Activated CD4-positive, CD25-positive, alpha-beta regulatory T cell treated with anti-CD3 and anti-CD28 coated beads, Interleukin-2, amount 50 U/mL, for 72 hours (primary cell): ENCODE results near the gene CREBRF.

Source experiments
- DNase-seq: peaks from one replicate; pipeline ENCODE4 v3.0.0; 2021

Gene CREBRF

GRCh38 chr5:173158366-173158765, 102.2 kb downstream of the CREBRF start:
- no peak for DNase-seq

GRCh38 chr5:173159256-173159655, 103.1 kb downstream of the CREBRF start:
- DNase-seq = no peak

- no peak for DNase-seq
These were observed 105.0 kb downstream of the CREBRF start for GRCh38 chr5:173161148-173161547.

GRCh38 chr5:173163219-173163618, 107.1 kb downstream of the CREBRF start:
- DNase-seq = no peak

- no peak for DNase-seq
These were observed 109.2 kb downstream of the CREBRF start for GRCh38 chr5:173165177-173166016.

- no peak for DNase-seq
These were observed 116.0 kb downstream of the CREBRF start for GRCh38 chr5:173172166-173172565.

GRCh38 chr5:173175523-173175922, 119.4 kb downstream of the CREBRF start:
- no peak for DNase-seq

- no peak for DNase-seq
These were observed 122.3 kb downstream of the CREBRF start for GRCh38 chr5:173178369-173178910.

- DNase-seq = no peak
These were observed 124.2 kb downstream of the CREBRF start for GRCh38 chr5:173180331-173180730.

GRCh38 chr5:173187054-173187743, 131.0 kb downstream of the CREBRF start:
- no peak for DNase-seq

- no peak for DNase-seq
These were observed 132.1 kb downstream of the CREBRF start for GRCh38 chr5:173188280-173188679.
